Measurements from ENCODE around the gene FBLN2.

- TF ChIP-seq REST (IDR thresholded peaks at IDR 0.05; ENCODE audit: low read depth) (no peak), MAX (IDR thresholded peaks at IDR 0.05) (no peak), YY1 (IDR thresholded peaks at IDR 0.05; ENCODE audit: low read depth) (no peak), FOXM1 (IDR thresholded peaks at IDR 0.05; ENCODE audit: borderline replicate concordance, low read depth) (no peak), TAF1 (IDR thresholded peaks at IDR 0.05; ENCODE audit: low read depth) (no peak), RAD21 (IDR thresholded peaks at IDR 0.05; ENCODE audit: low read depth) (no peak), TEAD4 (IDR thresholded peaks at IDR 0.05) (no peak), EP300 (IDR thresholded peaks at IDR 0.05; ENCODE audit: borderline replicate concordance) (no peak), CEBPB (IDR thresholded peaks at IDR 0.05) (no peak), TCF12 (IDR thresholded peaks at IDR 0.05; ENCODE audit: low read depth) (no peak), NFIC (IDR thresholded peaks at IDR 0.05) (no peak)
These were observed 90.0 kb downstream of the FBLN2 start for GRCh38 chr3:13638927-13639326.
